Hepatocyte (in vitro differentiated cells): ENCODE results near the gene TRIM52.

Source experiments
- CTCF ChIP-seq: fragments of 200-600 bp; sonication (generic); IDR thresholded peaks from 2 replicates; pipeline ENCODE4 v1.5.1; 2016; ENCODE audit warnings: antibody characterized with exemption, mild to moderate bottlenecking; ENCODE audit not compliant: poor library complexity
- EZH2 ChIP-seq: fragments of 200-600 bp; sonication (generic); IDR thresholded peaks from 2 replicates; pipeline ENCODE4 v1.6.1; 2016; ENCODE audit warnings: antibody characterized with exemption, mild to moderate bottlenecking, borderline replicate concordance

GRCh38 chr5:181221105-181221791 is 39.7 kb downstream of the TRIM52 start:
- TF ChIP-seq CTCF (no peak), EZH2 (no peak)
